GM12878 (cell line): Measurements from ENCODE around the gene CXorf38. TPM values are rescaled to one million over a fixed set of nuclear protein-coding genes. Genes with fewer than 3 reads are reported as not detected.
A peak's percentile ranks its signal among the peaks of the same experiment; 100 is the strongest.

Source experiments
- ASH2L ChIP-seq: fragments of 300-600, 200-600 bp; sonication (generic); IDR thresholded peaks from 2 replicates; pipeline ENCODE4 v1.6.1; 2017; ENCODE audit warnings: low read depth, mild to moderate bottlenecking, borderline replicate concordance
- ATF7 ChIP-seq: fragments of 450-650 bp; IDR thresholded peaks from 2 replicates; pipeline ENCODE4 v1.6.1; 2016; ENCODE audit warnings: low read depth, mild to moderate bottlenecking
- BCL11A ChIP-seq: IDR thresholded peaks from 2 replicates; pipeline ENCODE4 v1.6.1; 2011; ENCODE audit warnings: low read depth, low read length
- CEBPB ChIP-seq, 2 experiments: fragments of 150-350 bp in 1 of 2; IDR thresholded peaks; 2 replicates each; pipeline ENCODE4 v1.6.1; 2012 to 2014; ENCODE audit warnings: low read depth in 2 of 2, low read length in 2 of 2, borderline replicate concordance in 1 of 2, inconsistent platforms in 1 of 2
- CHD4 ChIP-seq: fragments of 200-600 bp; sonication (generic); IDR thresholded peaks from 2 replicates; pipeline ENCODE4 v1.6.1; 2016; ENCODE audit warnings: mild to moderate bottlenecking
- EP300 ChIP-seq, 2 experiments: fragments of 150-350 bp in 1 of 2; IDR thresholded peaks; 2 replicates each; pipeline ENCODE4 v1.6.1; 2011 to 2012; ENCODE audit warnings: low read depth in 2 of 2, low read length in 2 of 2, borderline replicate concordance in 1 of 2, improper control_type of control experiment in 1 of 2, inconsistent platforms in 1 of 2; ENCODE audit not compliant: control insufficient read depth in 1 of 2
- GATAD2B ChIP-seq: fragments of 450-650 bp; conservative IDR thresholded peaks from 2 replicates; pipeline ENCODE4 v1.6.1; 2017; ENCODE audit warnings: low read depth, mild to moderate bottlenecking, moderate library complexity
- HDAC6 ChIP-seq: fragments of 200-600 bp; sonication (generic); IDR thresholded peaks from one replicate; pipeline ENCODE4 v1.8.0; 2017; ENCODE audit warnings: antibody characterized with exemption; ENCODE audit not compliant: unreplicated experiment
- JUND ChIP-seq: IDR thresholded peaks from 2 replicates; pipeline ENCODE4 v1.6.1; 2012; ENCODE audit warnings: low read depth, mild to moderate bottlenecking, low read length, improper control_type of control experiment, moderate library complexity
- KAT2A ChIP-seq: conservative IDR thresholded peaks from 2 replicates; pipeline ENCODE4 v1.6.1; 2011; ENCODE audit warnings: low read depth, low read length; ENCODE audit not compliant: control insufficient read depth
- MYC ChIP-seq: IDR thresholded peaks from 2 replicates; pipeline ENCODE4 v1.6.1; 2011; ENCODE audit warnings: mild to moderate bottlenecking, low read length, moderate library complexity, inconsistent platforms; ENCODE audit not compliant: insufficient read depth, insufficient replicate concordance, insufficient read length, severe bottlenecking
- NBN ChIP-seq: fragments of 450-650 bp; IDR thresholded peaks from 2 replicates; pipeline ENCODE4 v1.6.1; 2016
- NFXL1 ChIP-seq: fragments of 450-650 bp; IDR thresholded peaks from 2 replicates; pipeline ENCODE4 v1.6.1; 2017; ENCODE audit warnings: antibody characterized with exemption, mild to moderate bottlenecking, borderline replicate concordance
- NRF1 ChIP-seq: conservative IDR thresholded peaks from 2 replicates; pipeline ENCODE4 v1.6.1; 2011; ENCODE audit warnings: mild to moderate bottlenecking, low read depth, low read length, improper control_type of control experiment
- POLR2AphosphoS2 ChIP-seq: IDR thresholded peaks from 2 replicates; pipeline ENCODE4 v1.6.1; 2011; ENCODE audit warnings: low read depth, mild to moderate bottlenecking, low read length, improper control_type of control experiment, moderate library complexity
- RAD51 ChIP-seq: fragments of 450-650 bp; IDR thresholded peaks from 2 replicates; pipeline ENCODE4 v1.6.1; 2016; ENCODE audit warnings: moderate library complexity, mild to moderate bottlenecking, inconsistent platforms
- RCOR1 ChIP-seq: conservative IDR thresholded peaks from 2 replicates; pipeline ENCODE4 v1.6.1; 2012; ENCODE audit warnings: low read depth, low read length, improper control_type of control experiment
- RUNX3 ChIP-seq: IDR thresholded peaks from 2 replicates; pipeline ENCODE4 v1.6.1; 2012; ENCODE audit warnings: low read length, inconsistent platforms
- SIX5 ChIP-seq: IDR thresholded peaks from 2 replicates; pipeline ENCODE4 v1.6.1; 2011; ENCODE audit warnings: mild to moderate bottlenecking, low read depth, low read length, moderate library complexity; ENCODE audit not compliant: severe bottlenecking
- SP1 ChIP-seq: IDR thresholded peaks from one replicate; pipeline ENCODE4 v1.6.1; 2011; ENCODE audit warnings: low read depth, low read length
- STAT1 ChIP-seq: fragments of 450-650 bp; conservative IDR thresholded peaks from 2 replicates; pipeline ENCODE4 v1.6.1; 2014; ENCODE audit warnings: antibody characterized with exemption, mild to moderate bottlenecking
- TCF12 ChIP-seq: IDR thresholded peaks from 2 replicates; pipeline ENCODE4 v1.6.1; 2011; ENCODE audit warnings: low read depth, mild to moderate bottlenecking, low read length
- WRNIP1 ChIP-seq: IDR thresholded peaks from 2 replicates; pipeline ENCODE4 v1.6.1; 2011; ENCODE audit warnings: low read depth, low read length, improper control_type of control experiment, borderline replicate concordance
- YBX1 ChIP-seq: fragments of 450-650 bp; IDR thresholded peaks from 2 replicates; pipeline ENCODE4 v1.6.1; 2016; ENCODE audit warnings: antibody characterized with exemption
- ZNF207 ChIP-seq: fragments of 450-650 bp; IDR thresholded peaks from 2 replicates; pipeline ENCODE4 v1.6.1; 2014; ENCODE audit warnings: antibody characterized with exemption, mild to moderate bottlenecking, borderline replicate concordance
- ZSCAN29 ChIP-seq: fragments of 450-650 bp; IDR thresholded peaks from 2 replicates; pipeline ENCODE4 v1.6.1; 2017; ENCODE audit warnings: mild to moderate bottlenecking, moderate library complexity
- polyA plus RNA-seq, 11 experiments: library from polyadenylated mRNA; depleted of rRNA in 4 of 11; unstranded in 6 of 11; stranded (reverse) in 5 of 11; fragments of >200 nt; fragmentation: Nextera tagmentation in 4 of 11; fragmentation: Illumina TruSeq in 1 of 11; extraction: Ambion mirVana in 4 of 11; extraction: Trizol in 1 of 11; gene quantifications; 1 replicate in 1 of 11; 2 replicates in 10 of 11; pipeline versions ENCODE4 v1.2.1 to v1.2.3, GENCODE V29; 2011 to 2016; ENCODE audit warnings: inconsistent platforms in 2 of 11, missing spikeins in 2 of 11, low read depth in 1 of 11
- total RNA-seq, 4 experiments: library from RNA; depleted of rRNA in 3 of 4; stranded (reverse); fragments of >200 nt in 3 of 4; fragmentation: Illumina TruSeq in 1 of 4; extraction: Trizol in 1 of 4; gene quantifications; 2 replicates each; pipeline versions ENCODE4 v1.2.1 to v1.2.3, GENCODE V29; 2013 to 2021
- TF ChIP-seq, protein P1 (sequence below): fragments of 450-650 bp; IDR thresholded peaks from 2 replicates; pipeline ENCODE4 v1.6.1; 2017; ENCODE audit warnings: mild to moderate bottlenecking, moderate library complexity
- TF ChIP-seq, protein P2 (sequence below): fragments of 450-650 bp; conservative IDR thresholded peaks from 2 replicates; pipeline ENCODE4 v1.6.1; 2017; ENCODE audit warnings: mild to moderate bottlenecking, moderate library complexity

The CXorf38 gene
- total and polyA plus RNA-seq, 10 of the 15 experiments (the other 5 are each of a cell fraction or from before 2014, with no cell fraction given), result 2.2 to 50.1 (median 18.8) TPM

DNA sequence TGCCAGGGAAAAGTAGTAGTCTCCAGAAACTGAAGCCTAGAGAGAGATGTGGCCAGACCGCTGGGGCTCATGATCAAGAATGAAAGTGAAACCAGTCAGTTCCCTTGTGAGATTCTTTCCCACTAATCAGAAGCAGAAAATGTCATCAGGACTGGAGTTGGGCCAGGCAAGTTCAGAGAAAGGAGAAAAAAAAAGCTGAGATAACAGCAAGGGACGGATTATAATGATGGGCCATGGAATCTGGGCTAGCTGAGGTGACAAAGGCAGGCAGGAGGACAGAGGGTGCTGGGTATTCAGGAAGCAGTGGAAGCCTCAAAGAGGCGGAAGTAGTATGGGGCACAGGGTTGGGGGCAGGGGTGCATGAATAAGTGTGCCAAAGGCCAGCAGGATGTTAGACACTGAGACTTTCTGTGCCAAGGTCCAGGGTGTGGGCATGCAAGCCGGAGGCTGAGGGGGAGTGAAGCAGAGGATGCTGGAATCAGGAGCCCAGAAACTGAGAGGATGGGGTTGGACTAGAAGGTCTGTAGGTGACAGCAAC, 2.5 kb downstream of the CXorf38 start (continued):
- no peak for TF ChIP-seq YBX1
- TF ChIP-seq SIX5, result no peak
- TF ChIP-seq JUND, result peak; percentile 68; the same call in 1 of the 2 replicates
- TF ChIP-seq, protein P1, sequence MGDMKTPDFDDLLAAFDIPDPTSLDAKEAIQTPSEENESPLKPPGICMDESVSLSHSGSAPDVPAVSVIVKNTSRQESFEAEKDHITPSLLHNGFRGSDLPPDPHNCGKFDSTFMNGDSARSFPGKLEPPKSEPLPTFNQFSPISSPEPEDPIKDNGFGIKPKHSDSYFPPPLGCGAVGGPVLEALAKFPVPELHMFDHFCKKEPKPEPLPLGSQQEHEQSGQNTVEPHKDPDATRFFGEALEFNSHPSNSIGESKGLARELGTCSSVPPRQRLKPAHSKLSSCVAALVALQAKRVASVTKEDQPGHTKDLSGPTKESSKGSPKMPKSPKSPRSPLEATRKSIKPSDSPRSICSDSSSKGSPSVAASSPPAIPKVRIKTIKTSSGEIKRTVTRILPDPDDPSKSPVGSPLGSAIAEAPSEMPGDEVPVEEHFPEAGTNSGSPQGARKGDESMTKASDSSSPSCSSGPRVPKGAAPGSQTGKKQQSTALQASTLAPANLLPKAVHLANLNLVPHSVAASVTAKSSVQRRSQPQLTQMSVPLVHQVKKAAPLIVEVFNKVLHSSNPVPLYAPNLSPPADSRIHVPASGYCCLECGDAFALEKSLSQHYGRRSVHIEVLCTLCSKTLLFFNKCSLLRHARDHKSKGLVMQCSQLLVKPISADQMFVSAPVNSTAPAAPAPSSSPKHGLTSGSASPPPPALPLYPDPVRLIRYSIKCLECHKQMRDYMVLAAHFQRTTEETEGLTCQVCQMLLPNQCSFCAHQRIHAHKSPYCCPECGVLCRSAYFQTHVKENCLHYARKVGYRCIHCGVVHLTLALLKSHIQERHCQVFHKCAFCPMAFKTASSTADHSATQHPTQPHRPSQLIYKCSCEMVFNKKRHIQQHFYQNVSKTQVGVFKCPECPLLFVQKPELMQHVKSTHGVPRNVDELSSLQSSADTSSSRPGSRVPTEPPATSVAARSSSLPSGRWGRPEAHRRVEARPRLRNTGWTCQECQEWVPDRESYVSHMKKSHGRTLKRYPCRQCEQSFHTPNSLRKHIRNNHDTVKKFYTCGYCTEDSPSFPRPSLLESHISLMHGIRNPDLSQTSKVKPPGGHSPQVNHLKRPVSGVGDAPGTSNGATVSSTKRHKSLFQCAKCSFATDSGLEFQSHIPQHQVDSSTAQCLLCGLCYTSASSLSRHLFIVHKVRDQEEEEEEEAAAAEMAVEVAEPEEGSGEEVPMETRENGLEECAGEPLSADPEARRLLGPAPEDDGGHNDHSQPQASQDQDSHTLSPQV, result no peak
- peak; percentile 75 for TF ChIP-seq RUNX3
- TF ChIP-seq HDAC6, result no peak
- TF ChIP-seq GATAD2B, result no peak; the same call in none of the 2 replicates
- no peak for TF ChIP-seq ASH2L
- TF ChIP-seq WRNIP1, result no peak
- peak; percentile 93 for TF ChIP-seq NBN
- TF ChIP-seq NRF1, result no peak
- no peak for TF ChIP-seq RCOR1
- TF ChIP-seq CHD4, result no peak
- TF ChIP-seq NFXL1, result no peak
- no peak for TF ChIP-seq CEBPB (IDR thresholded peaks at IDR 0.05; ENCODE audit: borderline replicate concordance in 1 of 2, low read depth in 2 of 2, low read length in 2 of 2)
- peak; percentile 46; the same call in 1 of the 2 replicates for TF ChIP-seq BCL11A
- no peak for TF ChIP-seq RAD51
- TF ChIP-seq ZNF207, result no peak
- no peak for TF ChIP-seq STAT1
- TF ChIP-seq, protein P2, sequence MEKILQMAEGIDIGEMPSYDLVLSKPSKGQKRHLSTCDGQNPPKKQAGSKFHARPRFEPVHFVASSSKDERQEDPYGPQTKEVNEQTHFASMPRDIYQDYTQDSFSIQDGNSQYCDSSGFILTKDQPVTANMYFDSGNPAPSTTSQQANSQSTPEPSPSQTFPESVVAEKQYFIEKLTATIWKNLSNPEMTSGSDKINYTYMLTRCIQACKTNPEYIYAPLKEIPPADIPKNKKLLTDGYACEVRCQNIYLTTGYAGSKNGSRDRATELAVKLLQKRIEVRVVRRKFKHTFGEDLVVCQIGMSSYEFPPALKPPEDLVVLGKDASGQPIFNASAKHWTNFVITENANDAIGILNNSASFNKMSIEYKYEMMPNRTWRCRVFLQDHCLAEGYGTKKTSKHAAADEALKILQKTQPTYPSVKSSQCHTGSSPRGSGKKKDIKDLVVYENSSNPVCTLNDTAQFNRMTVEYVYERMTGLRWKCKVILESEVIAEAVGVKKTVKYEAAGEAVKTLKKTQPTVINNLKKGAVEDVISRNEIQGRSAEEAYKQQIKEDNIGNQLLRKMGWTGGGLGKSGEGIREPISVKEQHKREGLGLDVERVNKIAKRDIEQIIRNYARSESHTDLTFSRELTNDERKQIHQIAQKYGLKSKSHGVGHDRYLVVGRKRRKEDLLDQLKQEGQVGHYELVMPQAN, result 0 out of 2 replicates have a peak, but pooled peaks have one; percentile 18
- TF ChIP-seq POLR2AphosphoS2, result no peak
- no peak for TF ChIP-seq ZSCAN29
- peak in 1 of 2 experiments; percentile 55; a peak in 1 of 4 replicates for TF ChIP-seq EP300 (IDR thresholded peaks at IDR 0.05; ENCODE audit: borderline replicate concordance in 1 of 2, control insufficient read depth in 1 of 2, low read depth in 2 of 2, low read length in 2 of 2)
- TF ChIP-seq ATF7, result peak; percentile 76
- no peak for TF ChIP-seq MYC
- no peak for TF ChIP-seq KAT2A
- no peak for TF ChIP-seq SP1
- TF ChIP-seq TCF12, result no peak
